Neural cell (in vitro differentiated cells): ENCODE data around the gene ITIH4.

Experiments
- EP300 ChIP-seq: fragments of 450-650 bp; conservative IDR thresholded peaks from 2 replicates; pipeline ENCODE4 v1.6.1; 2014; ENCODE audit warnings: antibody characterized with exemption, mild to moderate bottlenecking, moderate library complexity; ENCODE audit not compliant: poor library complexity, severe bottlenecking
- EZH2 ChIP-seq: fragments of 200-600, 300-800 bp; shearing (Covaris generic), sonication (generic); IDR thresholded peaks from 2 replicates; pipeline ENCODE4 v1.6.1; 2014; ENCODE audit warnings: antibody characterized with exemption, low read length, borderline replicate concordance, mild to moderate bottlenecking; ENCODE audit not compliant: insufficient read depth, poor library complexity, severe bottlenecking
- POLR2AphosphoS5 ChIP-seq: IDR thresholded peaks from 2 replicates; pipeline ENCODE4 v1.6.1; 2012
- RAD21 ChIP-seq: fragments of 450-650 bp; conservative IDR thresholded peaks from 2 replicates; pipeline ENCODE4 v1.6.1; 2014; ENCODE audit warnings: antibody characterized with exemption, mild to moderate bottlenecking, moderate library complexity
- REST ChIP-seq: IDR thresholded peaks from 2 replicates; pipeline ENCODE4 v1.6.1; 2012; ENCODE audit warnings: borderline replicate concordance
- SMC3 ChIP-seq: fragments of 450-650 bp; conservative IDR thresholded peaks from 2 replicates; pipeline ENCODE4 v1.6.1; 2014; ENCODE audit warnings: antibody characterized with exemption, mild to moderate bottlenecking, moderate library complexity; ENCODE audit not compliant: poor library complexity
- TAF1 ChIP-seq: IDR thresholded peaks from 2 replicates; pipeline ENCODE4 v1.6.1; 2012; ENCODE audit warnings: low read depth
- TF ChIP-seq, protein P1 (sequence below): fragments of 450-650 bp; IDR thresholded peaks from 2 replicates; pipeline ENCODE4 v1.5.1; 2014; ENCODE audit warnings: antibody characterized with exemption, mild to moderate bottlenecking, moderate library complexity; ENCODE audit not compliant: poor library complexity, severe bottlenecking

GRCh38 chr3:52792413-52792812 lies 38.1 kb downstream of the ITIH4 start:
- TF ChIP-seq, protein P1, sequence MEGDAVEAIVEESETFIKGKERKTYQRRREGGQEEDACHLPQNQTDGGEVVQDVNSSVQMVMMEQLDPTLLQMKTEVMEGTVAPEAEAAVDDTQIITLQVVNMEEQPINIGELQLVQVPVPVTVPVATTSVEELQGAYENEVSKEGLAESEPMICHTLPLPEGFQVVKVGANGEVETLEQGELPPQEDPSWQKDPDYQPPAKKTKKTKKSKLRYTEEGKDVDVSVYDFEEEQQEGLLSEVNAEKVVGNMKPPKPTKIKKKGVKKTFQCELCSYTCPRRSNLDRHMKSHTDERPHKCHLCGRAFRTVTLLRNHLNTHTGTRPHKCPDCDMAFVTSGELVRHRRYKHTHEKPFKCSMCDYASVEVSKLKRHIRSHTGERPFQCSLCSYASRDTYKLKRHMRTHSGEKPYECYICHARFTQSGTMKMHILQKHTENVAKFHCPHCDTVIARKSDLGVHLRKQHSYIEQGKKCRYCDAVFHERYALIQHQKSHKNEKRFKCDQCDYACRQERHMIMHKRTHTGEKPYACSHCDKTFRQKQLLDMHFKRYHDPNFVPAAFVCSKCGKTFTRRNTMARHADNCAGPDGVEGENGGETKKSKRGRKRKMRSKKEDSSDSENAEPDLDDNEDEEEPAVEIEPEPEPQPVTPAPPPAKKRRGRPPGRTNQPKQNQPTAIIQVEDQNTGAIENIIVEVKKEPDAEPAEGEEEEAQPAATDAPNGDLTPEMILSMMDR: no peak
- TF ChIP-seq EZH2 (no peak), POLR2AphosphoS5 (no peak), TAF1 (no peak), RAD21 (no peak), REST (no peak), SMC3 (no peak), EP300 (no peak)
